K562 (cell line): ENCODE measurements around the gene RBM27. TPM values are rescaled to one million over a fixed set of nuclear protein-coding genes. Genes with fewer than 3 reads are reported as not detected.

Experiments used
- ATF1 ChIP-seq, 2 experiments: fragments of 450-650 bp in 1 of 2; IDR thresholded peaks; 2 replicates each; pipeline ENCODE4 v1.6.1; 2016; ENCODE audit warnings: missing compliant biosample characterization in 1 of 2, missing genetic modification characterization in 1 of 2
- CEBPB ChIP-seq: fragments of 450-650 bp; IDR thresholded peaks from 2 replicates; pipeline ENCODE4 v1.6.1; 2016; ENCODE audit warnings: missing genetic modification characterization, missing compliant biosample characterization
- ESRRA ChIP-seq: fragments of 450-650 bp; IDR thresholded peaks from 2 replicates; pipeline ENCODE4 v1.6.1; 2014; ENCODE audit warnings: low read depth, mild to moderate bottlenecking, moderate library complexity, borderline replicate concordance
- HDAC2 ChIP-seq: fragments of 450-650 bp; IDR thresholded peaks from 2 replicates; pipeline ENCODE4 v1.6.1; 2016; ENCODE audit warnings: mild to moderate bottlenecking
- LEF1 ChIP-seq: fragments of 450-650 bp; IDR thresholded peaks from 2 replicates; pipeline ENCODE4 v1.6.1; 2016; ENCODE audit warnings: mild to moderate bottlenecking
- MEIS2 ChIP-seq: fragments of 450-650 bp; IDR thresholded peaks from 2 replicates; pipeline ENCODE4 v1.6.1; 2014; ENCODE audit warnings: mild to moderate bottlenecking; ENCODE audit not compliant: partially characterized antibody
- TAF1 ChIP-seq: IDR thresholded peaks from 2 replicates; pipeline ENCODE4 v1.6.1; 2011; ENCODE audit warnings: mild to moderate bottlenecking, low read length, moderate library complexity; ENCODE audit not compliant: insufficient read depth, control insufficient read depth, severe bottlenecking; ENCODE audit errors: extremely low read depth
- ZNF347 ChIP-seq: fragments of 450-650 bp; formaldehyde crosslinking; IDR thresholded peaks from 2 replicates; pipeline ENCODE4 v1.4.0; 2020; ENCODE audit warnings: low read depth, mild to moderate bottlenecking, moderate library complexity
- ZNF717 ChIP-seq: fragments of 250-450 bp; sonication (Bioruptor Pico); IDR thresholded peaks from 2 replicates; pipeline ENCODE4 v1.5.0; 2021
- polyA plus RNA-seq, 8 experiments: library from polyadenylated mRNA; depleted of rRNA in 4 of 8; stranded (reverse) in 5 of 8; unstranded in 3 of 8; fragments of >200 nt; fragmentation: Nextera tagmentation in 2 of 8; fragmentation: Illumina TruSeq in 1 of 8; extraction: Ambion mirVana in 2 of 8; extraction: Trizol in 1 of 8; gene quantifications; 2 replicates each; pipeline versions ENCODE4 v1.2.1 to v1.2.3, GENCODE V29; 2011 to 2014; ENCODE audit warnings: inconsistent platforms in 1 of 8, missing spikeins in 1 of 8
- total RNA-seq, 7 experiments: library from RNA; depleted of rRNA in 6 of 7; stranded (reverse); fragments of >200 nt in 6 of 7; fragmentation: Illumina TruSeq in 2 of 7; extraction: Trizol in 2 of 7; gene quantifications; 2 replicates each; pipeline versions ENCODE4 v1.2.1 to v1.2.3, GENCODE V29; 2011 to 2021; ENCODE audit warnings: low replicate concordance in 1 of 7
- TF ChIP-seq, protein P1 (sequence below): fragments of 250-450 bp; sonication (Bioruptor Pico); IDR thresholded peaks from 2 replicates; pipeline ENCODE4 v1.8.0; 2022; ENCODE audit warnings: inconsistent platforms, mild to moderate bottlenecking, moderate library complexity, borderline replicate concordance
- TF ChIP-seq, protein P2 (sequence below): sonication (generic); formaldehyde crosslinking; IDR thresholded peaks from 2 replicates; pipeline ENCODE4 v1.8.0; 2022; ENCODE audit warnings: mild to moderate bottlenecking, missing genetic modification reagents
- TF ChIP-seq, protein P3 (sequence below): sonication (generic); formaldehyde crosslinking; IDR thresholded peaks from 2 replicates; pipeline ENCODE4 v1.8.0; 2022; ENCODE audit warnings: mild to moderate bottlenecking, missing genetic modification reagents
- TF ChIP-seq, protein P4 (sequence below): IDR thresholded peaks from 2 replicates; pipeline ENCODE4 v1.6.1; 2011; ENCODE audit warnings: borderline replicate concordance, low read depth, mild to moderate bottlenecking, moderate library complexity, low read length; ENCODE audit not compliant: insufficient read depth, poor library complexity, severe bottlenecking
- TF ChIP-seq, protein P5 (sequence below): sonication (generic); formaldehyde crosslinking; IDR thresholded peaks from 2 replicates; pipeline ENCODE4 v1.4.0; 2020; ENCODE audit warnings: mild to moderate bottlenecking, missing genetic modification reagents

The RBM27 gene
- total and polyA plus RNA-seq, 9 of the 15 experiments (the other 6 are each of a cell fraction or from before 2014, with no cell fraction given), result 5.3 to 45.4 (median 29.1) TPM

DNA sequence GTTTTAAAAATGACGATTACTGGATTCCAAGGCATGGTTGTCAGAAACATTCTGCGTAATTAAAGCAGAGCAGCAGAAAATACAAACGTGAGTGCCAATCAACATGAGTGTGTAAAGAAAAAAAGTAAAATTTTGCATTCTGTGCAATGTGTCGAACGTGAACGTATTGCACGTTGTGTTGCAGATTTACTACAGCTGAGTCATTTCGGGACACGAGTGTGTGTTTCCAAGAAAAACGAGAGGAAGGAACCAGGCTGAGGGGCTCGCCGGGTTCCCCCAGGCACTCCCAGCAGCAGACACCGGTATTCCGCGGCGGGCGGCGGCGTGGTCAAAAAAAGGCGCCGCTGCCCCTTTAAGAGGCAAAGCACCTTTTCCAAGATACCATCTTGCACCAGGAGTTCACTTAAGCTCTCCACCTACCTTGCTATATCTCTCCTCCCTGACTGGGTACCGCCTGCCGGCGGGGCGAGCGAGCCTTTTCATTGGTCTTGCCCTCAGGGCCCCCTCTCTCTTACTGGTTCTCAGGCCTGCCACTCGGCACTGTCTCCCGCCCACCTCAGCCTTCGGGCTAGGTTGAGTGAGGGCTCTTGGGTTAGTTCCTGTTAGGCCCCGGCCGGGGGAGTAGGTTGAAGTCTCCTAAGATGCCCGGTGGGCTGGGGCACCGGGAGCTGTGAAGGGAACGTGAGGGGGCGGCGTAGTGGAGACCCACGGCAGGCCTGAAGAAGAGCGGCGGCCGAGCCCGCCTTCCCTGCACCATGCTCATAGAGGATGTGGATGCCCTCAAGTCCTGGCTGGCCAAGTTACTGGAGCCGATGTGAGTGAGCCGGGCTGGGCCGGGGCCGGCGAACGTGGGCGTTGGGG is at the start of gene RBM27 (continued):
- TF ChIP-seq, protein P1, sequence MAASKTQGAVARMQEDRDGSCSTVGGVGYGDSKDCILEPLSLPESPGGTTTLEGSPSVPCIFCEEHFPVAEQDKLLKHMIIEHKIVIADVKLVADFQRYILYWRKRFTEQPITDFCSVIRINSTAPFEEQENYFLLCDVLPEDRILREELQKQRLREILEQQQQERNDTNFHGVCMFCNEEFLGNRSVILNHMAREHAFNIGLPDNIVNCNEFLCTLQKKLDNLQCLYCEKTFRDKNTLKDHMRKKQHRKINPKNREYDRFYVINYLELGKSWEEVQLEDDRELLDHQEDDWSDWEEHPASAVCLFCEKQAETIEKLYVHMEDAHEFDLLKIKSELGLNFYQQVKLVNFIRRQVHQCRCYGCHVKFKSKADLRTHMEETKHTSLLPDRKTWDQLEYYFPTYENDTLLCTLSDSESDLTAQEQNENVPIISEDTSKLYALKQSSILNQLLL (CRISPR knock-in tag), result no peak
- TF ChIP-seq HDAC2 (peak; percentile 69; the same call in 1 of the 2 replicates), ZNF717 (CRISPR knock-in tag) (no peak), MEIS2 (peak; percentile 74), LEF1 (peak; percentile 79; the same call in 1 of the 2 replicates), TAF1 (peak; percentile 92), ZNF347 (CRISPR knock-in tag) (no peak), ESRRA (peak; percentile 59), CEBPB (no peak), ATF1 (CRISPR knock-in tag; IDR thresholded peaks at IDR 0.05) (no peak), ATF1 (tag; IDR thresholded peaks at IDR 0.05) (peak; percentile 83)
- TF ChIP-seq, protein P2, sequence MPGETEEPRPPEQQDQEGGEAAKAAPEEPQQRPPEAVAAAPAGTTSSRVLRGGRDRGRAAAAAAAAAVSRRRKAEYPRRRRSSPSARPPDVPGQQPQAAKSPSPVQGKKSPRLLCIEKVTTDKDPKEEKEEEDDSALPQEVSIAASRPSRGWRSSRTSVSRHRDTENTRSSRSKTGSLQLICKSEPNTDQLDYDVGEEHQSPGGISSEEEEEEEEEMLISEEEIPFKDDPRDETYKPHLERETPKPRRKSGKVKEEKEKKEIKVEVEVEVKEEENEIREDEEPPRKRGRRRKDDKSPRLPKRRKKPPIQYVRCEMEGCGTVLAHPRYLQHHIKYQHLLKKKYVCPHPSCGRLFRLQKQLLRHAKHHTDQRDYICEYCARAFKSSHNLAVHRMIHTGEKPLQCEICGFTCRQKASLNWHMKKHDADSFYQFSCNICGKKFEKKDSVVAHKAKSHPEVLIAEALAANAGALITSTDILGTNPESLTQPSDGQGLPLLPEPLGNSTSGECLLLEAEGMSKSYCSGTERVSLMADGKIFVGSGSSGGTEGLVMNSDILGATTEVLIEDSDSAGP, result peak; percentile 99
- TF ChIP-seq, protein P3, sequence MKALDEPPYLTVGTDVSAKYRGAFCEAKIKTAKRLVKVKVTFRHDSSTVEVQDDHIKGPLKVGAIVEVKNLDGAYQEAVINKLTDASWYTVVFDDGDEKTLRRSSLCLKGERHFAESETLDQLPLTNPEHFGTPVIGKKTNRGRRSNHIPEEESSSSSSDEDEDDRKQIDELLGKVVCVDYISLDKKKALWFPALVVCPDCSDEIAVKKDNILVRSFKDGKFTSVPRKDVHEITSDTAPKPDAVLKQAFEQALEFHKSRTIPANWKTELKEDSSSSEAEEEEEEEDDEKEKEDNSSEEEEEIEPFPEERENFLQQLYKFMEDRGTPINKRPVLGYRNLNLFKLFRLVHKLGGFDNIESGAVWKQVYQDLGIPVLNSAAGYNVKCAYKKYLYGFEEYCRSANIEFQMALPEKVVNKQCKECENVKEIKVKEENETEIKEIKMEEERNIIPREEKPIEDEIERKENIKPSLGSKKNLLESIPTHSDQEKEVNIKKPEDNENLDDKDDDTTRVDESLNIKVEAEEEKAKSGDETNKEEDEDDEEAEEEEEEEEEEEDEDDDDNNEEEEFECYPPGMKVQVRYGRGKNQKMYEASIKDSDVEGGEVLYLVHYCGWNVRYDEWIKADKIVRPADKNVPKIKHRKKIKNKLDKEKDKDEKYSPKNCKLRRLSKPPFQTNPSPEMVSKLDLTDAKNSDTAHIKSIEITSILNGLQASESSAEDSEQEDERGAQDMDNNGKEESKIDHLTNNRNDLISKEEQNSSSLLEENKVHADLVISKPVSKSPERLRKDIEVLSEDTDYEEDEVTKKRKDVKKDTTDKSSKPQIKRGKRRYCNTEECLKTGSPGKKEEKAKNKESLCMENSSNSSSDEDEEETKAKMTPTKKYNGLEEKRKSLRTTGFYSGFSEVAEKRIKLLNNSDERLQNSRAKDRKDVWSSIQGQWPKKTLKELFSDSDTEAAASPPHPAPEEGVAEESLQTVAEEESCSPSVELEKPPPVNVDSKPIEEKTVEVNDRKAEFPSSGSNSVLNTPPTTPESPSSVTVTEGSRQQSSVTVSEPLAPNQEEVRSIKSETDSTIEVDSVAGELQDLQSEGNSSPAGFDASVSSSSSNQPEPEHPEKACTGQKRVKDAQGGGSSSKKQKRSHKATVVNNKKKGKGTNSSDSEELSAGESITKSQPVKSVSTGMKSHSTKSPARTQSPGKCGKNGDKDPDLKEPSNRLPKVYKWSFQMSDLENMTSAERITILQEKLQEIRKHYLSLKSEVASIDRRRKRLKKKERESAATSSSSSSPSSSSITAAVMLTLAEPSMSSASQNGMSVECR (CRISPR knock-in tag), result peak; percentile 82
- TF ChIP-seq, protein P4, sequence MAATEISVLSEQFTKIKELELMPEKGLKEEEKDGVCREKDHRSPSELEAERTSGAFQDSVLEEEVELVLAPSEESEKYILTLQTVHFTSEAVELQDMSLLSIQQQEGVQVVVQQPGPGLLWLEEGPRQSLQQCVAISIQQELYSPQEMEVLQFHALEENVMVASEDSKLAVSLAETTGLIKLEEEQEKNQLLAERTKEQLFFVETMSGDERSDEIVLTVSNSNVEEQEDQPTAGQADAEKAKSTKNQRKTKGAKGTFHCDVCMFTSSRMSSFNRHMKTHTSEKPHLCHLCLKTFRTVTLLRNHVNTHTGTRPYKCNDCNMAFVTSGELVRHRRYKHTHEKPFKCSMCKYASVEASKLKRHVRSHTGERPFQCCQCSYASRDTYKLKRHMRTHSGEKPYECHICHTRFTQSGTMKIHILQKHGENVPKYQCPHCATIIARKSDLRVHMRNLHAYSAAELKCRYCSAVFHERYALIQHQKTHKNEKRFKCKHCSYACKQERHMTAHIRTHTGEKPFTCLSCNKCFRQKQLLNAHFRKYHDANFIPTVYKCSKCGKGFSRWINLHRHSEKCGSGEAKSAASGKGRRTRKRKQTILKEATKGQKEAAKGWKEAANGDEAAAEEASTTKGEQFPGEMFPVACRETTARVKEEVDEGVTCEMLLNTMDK, result no peak
- TF ChIP-seq, protein P5, sequence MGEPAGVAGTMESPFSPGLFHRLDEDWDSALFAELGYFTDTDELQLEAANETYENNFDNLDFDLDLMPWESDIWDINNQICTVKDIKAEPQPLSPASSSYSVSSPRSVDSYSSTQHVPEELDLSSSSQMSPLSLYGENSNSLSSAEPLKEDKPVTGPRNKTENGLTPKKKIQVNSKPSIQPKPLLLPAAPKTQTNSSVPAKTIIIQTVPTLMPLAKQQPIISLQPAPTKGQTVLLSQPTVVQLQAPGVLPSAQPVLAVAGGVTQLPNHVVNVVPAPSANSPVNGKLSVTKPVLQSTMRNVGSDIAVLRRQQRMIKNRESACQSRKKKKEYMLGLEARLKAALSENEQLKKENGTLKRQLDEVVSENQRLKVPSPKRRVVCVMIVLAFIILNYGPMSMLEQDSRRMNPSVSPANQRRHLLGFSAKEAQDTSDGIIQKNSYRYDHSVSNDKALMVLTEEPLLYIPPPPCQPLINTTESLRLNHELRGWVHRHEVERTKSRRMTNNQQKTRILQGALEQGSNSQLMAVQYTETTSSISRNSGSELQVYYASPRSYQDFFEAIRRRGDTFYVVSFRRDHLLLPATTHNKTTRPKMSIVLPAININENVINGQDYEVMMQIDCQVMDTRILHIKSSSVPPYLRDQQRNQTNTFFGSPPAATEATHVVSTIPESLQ (CRISPR knock-in tag), result no peak
